Lower leg skin (tissue), 4 donors: ENCODE measurements around the gene ZBTB47. TPM values are rescaled to one million over a fixed set of nuclear protein-coding genes. Genes with fewer than 3 reads are reported as not detected.

Experiments used
- DNase-seq, 2 donors: peaks; one replicate each; pipeline ENCODE4 v3.0.0-alpha.2; 2019; ENCODE audit warnings: low spot score in 2 of 2
- H3K4me3 ChIP-seq: fragments of 200-600 bp; sonication (generic); 2 replicates; pipeline ENCODE4 v1.5.1; 2017; ENCODE audit warnings: mild to moderate bottlenecking, low read depth; ENCODE audit not compliant: poor library complexity, severe bottlenecking
- CTCF ChIP-seq, 3 donors: fragments of 450-650 bp; IDR thresholded peaks; one replicate each; pipeline ENCODE4 v1.5.1; 2016; ENCODE audit warnings: antibody characterized with exemption in 3 of 3, mild to moderate bottlenecking in 3 of 3, moderate library complexity in 2 of 3
- POLR2A ChIP-seq, 2 donors: fragments of 450-650 bp; IDR thresholded peaks; one replicate each; pipeline ENCODE4 v1.6.1; 2016 to 2017; ENCODE audit warnings: antibody characterized with exemption in 2 of 2, mild to moderate bottlenecking in 1 of 2, moderate library complexity in 1 of 2
- WGBS, 2 donors: methylation state at CpG; one replicate each; pipeline ENCODE4 v1.1.5; 2018; 5-methylcytosine and 5-hydroxymethylcytosine counted together
- intact Hi-C: fragments of 100-400 bp; cut with DNase I; formaldehyde crosslinking; loops from one replicate; pipeline ENCODE4 v1.15.0; 2023; ENCODE audit warnings: low total_unique reads
- total RNA-seq, 4 donors: library from RNA; depleted of rRNA; stranded (reverse); fragments of >200 nt; gene quantifications; one replicate each; pipeline ENCODE4 v1.1.0, GENCODE V29; 2016

Gene ZBTB47
- total RNA-seq, 4 donors from 2014 or later, result 14.4 to 25.8 (median 21.2) TPM

- no peak for DNase-seq
- WGBS, 2 donors, result 86 to 92% methylated on average over 3 to 4 of the region's 4 CpGs
- H3K4me3 ChIP-seq, result no peak overlapping the region
- no peak for TF ChIP-seq POLR2A (IDR thresholded peaks at IDR 0.05)
- TF ChIP-seq CTCF (IDR thresholded peaks at IDR 0.05), result no peak
- intact Hi-C loops, result no loop called here
Observed at GRCh38 chr3:42657675-42658074, 4.2 kb downstream of the ZBTB47 start.

- no peak overlapping the region for H3K4me3 ChIP-seq
- WGBS, 2 donors, result 88 to 90% methylated on average over 29 to 34 of the region's 34 CpGs
- TF ChIP-seq CTCF (IDR thresholded peaks at IDR 0.05) (no peak), POLR2A (IDR thresholded peaks at IDR 0.05) (no peak)
- no peak for DNase-seq
- intact Hi-C loops, result no loop called here
Observed at GRCh38 chr3:42658091-42658770, 4.7 kb downstream of the ZBTB47 start.

GRCh38 chr3:42658771-42659390, 5.4 kb downstream of the ZBTB47 start:
- intact Hi-C loops, result no loop called here
- WGBS, 2 donors, result 61 to 76% methylated on average over 21 to 22 of the region's 22 CpGs
- TF ChIP-seq CTCF (IDR thresholded peaks at IDR 0.05), result no peak
- no peak for TF ChIP-seq POLR2A (IDR thresholded peaks at IDR 0.05)
- no peak overlapping the region for H3K4me3 ChIP-seq
- DNase-seq, result no peak

- DNase-seq, result no peak
- WGBS, 2 donors, result 82 to 85% methylated on average over 25 of the region's 25 CpGs
- intact Hi-C loops, result no loop called here
- TF ChIP-seq POLR2A (IDR thresholded peaks at IDR 0.05) (no peak), CTCF (IDR thresholded peaks at IDR 0.05) (no peak)
- H3K4me3 ChIP-seq, result no peak overlapping the region
Observed at GRCh38 chr3:42659451-42660130, 6.1 kb downstream of the ZBTB47 start.

- intact Hi-C loops, result no loop called here
- TF ChIP-seq CTCF (IDR thresholded peaks at IDR 0.05), result no peak
- TF ChIP-seq POLR2A (IDR thresholded peaks at IDR 0.05), result no peak
- H3K4me3 ChIP-seq, result no peak overlapping the region
- WGBS, 2 donors, result 39 to 41% methylated on average over 6 of the region's 6 CpGs
- no peak for DNase-seq
Observed at GRCh38 chr3:42660131-42660715, 6.7 kb downstream of the ZBTB47 start.
